DMS53 treated with DMSO at 0.1 percent for 48 hours (cell line): ENCODE measurements around the gene ARFGAP2.

Source experiments
- DNase-seq: peaks from one replicate; lab custom pipeline; 2025; ENCODE audit not compliant: unreplicated experiment; lab: John Stamatoyannopoulos, UW

Gene ARFGAP2

DNA sequence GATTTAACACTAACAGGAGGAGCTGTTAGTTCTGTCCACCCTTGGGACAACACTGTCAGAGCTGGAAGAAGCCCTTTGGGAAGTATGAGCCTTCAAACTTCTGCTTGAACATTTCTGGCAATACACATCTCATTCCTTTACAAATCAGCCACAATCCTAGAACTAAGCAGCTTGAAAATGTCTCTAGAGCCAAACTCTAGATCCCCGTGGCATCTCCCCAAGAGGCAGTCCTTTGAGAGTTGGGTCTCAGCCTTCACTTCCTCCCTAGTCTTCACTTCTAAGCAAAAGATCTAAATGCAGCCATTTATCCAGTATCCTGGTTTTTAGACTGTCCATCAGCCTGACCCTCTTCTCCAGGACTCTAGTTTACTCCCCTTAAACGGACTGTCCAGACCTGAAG lies 26.9 kb downstream of the ARFGAP2 start:
- no peak for DNase-seq

DNA sequence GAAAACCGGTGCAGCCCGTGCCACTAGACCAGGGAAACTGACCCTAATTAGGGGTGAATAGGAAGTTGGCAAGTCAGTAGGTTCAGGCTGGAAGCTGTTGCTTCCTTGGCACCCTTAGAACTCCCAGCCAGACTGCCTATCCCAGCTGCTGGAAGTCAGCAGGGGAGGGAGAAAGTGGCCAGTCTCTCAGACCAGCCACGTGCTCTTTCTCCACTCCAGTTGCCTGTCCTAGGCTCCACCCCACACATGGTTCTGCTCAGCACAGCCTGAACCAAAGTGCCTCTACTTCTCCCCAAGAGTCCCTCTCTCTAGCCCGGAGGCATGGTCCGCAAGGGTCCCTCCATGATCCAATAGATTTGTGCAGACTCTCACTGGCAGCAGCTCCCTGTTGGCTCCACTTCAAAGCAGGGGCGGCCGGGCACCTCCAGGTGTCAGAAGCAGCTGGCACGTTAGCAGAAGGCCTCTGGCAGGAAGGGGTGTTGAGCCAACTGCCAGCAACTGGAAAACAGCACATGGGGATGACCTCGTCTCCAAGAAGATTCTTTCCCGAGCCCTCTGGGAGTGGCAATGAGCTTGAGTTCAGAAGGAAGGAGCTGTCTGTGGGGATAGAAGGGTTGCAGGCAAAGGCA lies 27.7 kb downstream of the ARFGAP2 start:
- DNase-seq = peak; percentile 57

DNA sequence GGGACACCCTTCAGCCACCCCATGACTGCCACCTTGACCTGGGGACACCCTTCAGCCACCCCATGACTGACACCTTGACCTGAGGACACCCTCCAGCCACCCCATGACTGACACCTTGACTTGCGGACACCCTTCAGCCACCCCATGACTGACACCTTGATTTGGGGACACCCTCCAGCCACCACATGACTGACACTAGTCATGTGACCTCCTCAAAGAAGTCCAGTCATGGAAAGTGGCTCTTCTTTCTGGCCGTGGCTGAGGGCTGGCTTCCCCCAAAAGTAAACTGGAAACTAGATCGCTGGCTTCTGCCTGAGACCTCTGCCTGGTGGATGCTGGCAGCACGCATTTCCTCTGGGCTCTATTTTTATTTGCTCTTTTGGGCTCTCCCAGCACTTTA lies 28.4 kb downstream of the ARFGAP2 start:
- no peak for DNase-seq

GRCh38 chr11:47147681-47148080 lies 29.0 kb downstream of the ARFGAP2 start:
- DNase-seq = no peak

DNA sequence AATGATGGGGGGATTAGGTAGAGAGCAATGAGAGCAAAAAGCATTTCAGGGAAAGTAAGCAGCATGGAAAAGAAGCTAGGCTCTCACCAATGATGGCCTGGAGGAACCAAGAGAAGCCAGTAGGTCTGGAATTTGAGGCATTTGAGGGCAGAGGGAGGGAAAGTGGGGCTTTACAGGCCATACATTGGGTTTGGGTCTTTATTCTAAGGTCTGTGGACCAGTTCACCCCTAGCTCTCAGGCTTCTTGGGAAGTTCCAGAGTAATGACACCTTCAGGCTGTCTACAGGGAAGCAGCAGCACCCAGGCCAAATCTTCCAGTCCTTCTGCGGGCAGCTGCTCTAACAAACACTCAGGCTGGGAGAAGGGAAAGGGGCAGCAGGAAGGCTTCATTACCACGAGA lies 29.4 kb downstream of the ARFGAP2 start:
- no peak for DNase-seq

GRCh38 chr11:47144541-47144940 lies 32.1 kb downstream of the ARFGAP2 start:
- no peak for DNase-seq

- DNase-seq = peak; percentile 83
Measured at GRCh38 chr11:47143322-47143721, 33.4 kb downstream of the ARFGAP2 start.

DNA sequence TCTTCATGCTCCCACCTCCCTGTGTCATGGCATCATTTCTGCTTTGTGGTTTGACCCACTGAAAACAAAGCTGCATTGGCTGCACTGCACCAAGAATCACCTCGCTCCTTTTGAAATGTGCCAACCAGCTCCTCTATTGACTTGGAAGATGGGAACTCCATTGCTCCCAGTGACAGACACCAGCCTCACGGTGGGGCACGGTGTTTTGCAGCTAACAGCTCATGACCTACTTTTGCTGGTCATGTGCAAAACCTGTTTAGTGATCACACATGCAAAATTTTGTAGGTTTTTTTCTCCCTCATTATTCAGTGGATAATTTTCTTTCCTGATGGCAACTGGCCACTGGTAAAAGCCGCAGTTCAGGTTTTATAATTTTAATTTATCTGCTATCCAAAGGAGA lies 36.8 kb downstream of the ARFGAP2 start:
- no peak for DNase-seq

GRCh38 chr11:47137476-47137875 lies 39.2 kb downstream of the ARFGAP2 start:
- DNase-seq = no peak

GRCh38 chr11:47136921-47137320 lies 39.8 kb downstream of the ARFGAP2 start:
- no peak for DNase-seq

GRCh38 chr11:47136327-47136726 lies 40.4 kb downstream of the ARFGAP2 start:
- DNase-seq = no peak

- no peak for DNase-seq
Measured at GRCh38 chr11:47132981-47133380, 43.7 kb downstream of the ARFGAP2 start.

- DNase-seq = peak; percentile 29
Measured at GRCh38 chr11:47132490-47132889, 44.2 kb downstream of the ARFGAP2 start.

DNA sequence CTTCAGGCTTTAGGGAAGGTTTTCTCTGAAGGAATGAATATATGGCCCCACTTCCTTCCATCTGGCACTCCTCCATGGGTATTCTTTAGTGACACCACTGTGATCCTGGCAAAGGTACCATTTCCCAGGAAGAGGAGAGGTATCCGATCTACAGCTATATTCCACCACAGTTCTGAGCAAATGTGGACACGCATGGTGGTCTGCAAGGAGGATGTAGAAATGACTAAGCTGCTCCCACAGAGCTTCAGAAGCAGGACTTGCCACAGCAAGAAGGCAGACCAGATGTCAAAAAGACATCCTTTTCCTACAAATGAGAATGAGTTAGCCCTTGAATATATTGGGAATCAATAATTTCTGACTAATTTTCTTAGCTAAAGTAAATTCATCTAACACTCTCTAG lies 45.5 kb downstream of the ARFGAP2 start:
- DNase-seq = no peak

- peak; percentile 69 for DNase-seq
Measured at GRCh38 chr11:47130543-47130942, 46.1 kb downstream of the ARFGAP2 start.

DNA sequence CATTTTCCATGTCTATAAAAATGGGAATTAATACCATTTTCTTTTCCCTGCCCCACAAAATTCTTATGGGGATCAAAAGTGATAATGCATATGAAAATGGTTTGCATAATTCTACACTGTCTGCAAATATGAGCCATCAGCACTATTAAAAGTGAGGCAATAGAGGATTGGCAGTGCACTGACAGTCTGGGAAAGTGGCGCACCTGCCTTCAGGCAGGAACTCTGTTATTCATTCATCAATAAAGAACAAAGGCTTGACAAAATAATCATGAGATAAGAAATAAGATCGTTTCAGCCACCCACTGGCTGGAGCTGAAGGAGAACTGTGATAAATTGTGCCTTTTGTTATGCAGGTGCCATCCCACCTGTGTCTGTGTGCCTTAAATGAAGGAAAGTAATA lies 49.5 kb downstream of the ARFGAP2 start:
- DNase-seq = no peak

DNA sequence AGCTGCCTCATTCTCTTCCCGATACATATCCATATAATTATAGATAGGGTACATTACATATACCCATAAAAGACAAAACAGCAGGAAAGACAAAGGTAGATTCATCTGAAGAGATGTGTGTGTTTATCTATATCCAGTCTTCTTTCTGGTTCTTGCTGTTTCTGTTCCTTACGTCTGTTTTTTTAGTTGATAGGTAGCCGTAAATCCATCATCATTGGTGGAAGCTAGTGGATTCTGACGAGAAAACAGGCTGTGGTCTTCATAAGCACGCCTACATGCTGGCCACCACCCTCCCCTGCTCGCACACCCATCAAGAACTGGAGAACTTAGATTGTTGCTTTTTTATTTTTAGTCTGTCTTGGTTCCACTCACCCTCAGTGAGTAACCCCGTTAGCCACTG lies 51.6 kb downstream of the ARFGAP2 start:
- no peak for DNase-seq

- no peak for DNase-seq
Measured at GRCh38 chr11:47124675-47125074, 52.0 kb downstream of the ARFGAP2 start.

- DNase-seq = no peak
Measured at GRCh38 chr11:47123094-47123493, 53.6 kb downstream of the ARFGAP2 start.

- no peak for DNase-seq
Measured at GRCh38 chr11:47121731-47122130, 54.9 kb downstream of the ARFGAP2 start.

DNA sequence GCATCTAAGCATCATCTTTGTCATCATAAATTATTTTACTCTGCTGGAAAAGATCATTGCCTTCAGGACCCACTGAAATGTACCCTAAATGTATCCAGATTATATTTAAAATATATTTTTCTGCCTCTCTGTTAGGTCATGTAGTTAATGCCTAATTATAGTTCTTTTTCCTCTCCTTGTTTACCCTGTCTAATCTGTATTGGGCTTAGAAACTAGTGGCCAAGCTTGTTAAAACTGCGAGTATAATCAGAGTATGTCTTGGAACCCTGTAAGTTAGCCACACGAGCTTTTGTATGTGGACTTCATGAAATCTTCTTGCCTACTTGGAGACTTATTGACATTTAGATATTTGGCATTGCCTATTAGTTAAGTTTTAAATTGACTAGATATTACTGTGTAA lies 55.6 kb downstream of the ARFGAP2 start:
- no peak for DNase-seq

- DNase-seq = peak; percentile 88
Measured at GRCh38 chr11:47118958-47119688, 57.6 kb downstream of the ARFGAP2 start.
